Mesothelial cell of epicardium (in vitro differentiated cells): ENCODE measurements around the gene NOTCH1. TPM values are rescaled to one million over a fixed set of nuclear protein-coding genes. Genes with fewer than 3 reads are reported as not detected.

Experiments used
- DNase-seq, 2 experiments: peaks; one replicate each; pipeline ENCODE4 v3.0.0; 2021; ENCODE audit warnings: low spot score in 2 of 2; ENCODE audit not compliant: unreplicated experiment in 2 of 2
- H3K27ac Mint-ChIP-seq: 2 replicates; pipeline ENCODE4 v1.8.0; 2021; ENCODE audit warnings: mixed read lengths
- H3K27me3 Mint-ChIP-seq: 2 replicates; pipeline ENCODE4 v1.8.0; 2021; ENCODE audit warnings: low read depth, mixed read lengths
- H3K36me3 Mint-ChIP-seq: 2 replicates; pipeline ENCODE4 v1.8.0; 2021; ENCODE audit warnings: mixed read lengths
- H3K4me1 Mint-ChIP-seq: 2 replicates; pipeline ENCODE4 v1.8.0; 2021; ENCODE audit warnings: mixed read lengths
- H3K4me3 Mint-ChIP-seq: 2 replicates; pipeline ENCODE4 v1.8.0; 2021; ENCODE audit warnings: mild to moderate bottlenecking, moderate library complexity, mixed read lengths
- H3K9me3 Mint-ChIP-seq: 2 replicates; pipeline ENCODE4 v1.8.0; 2021; ENCODE audit warnings: mixed read lengths
- microRNA-seq: library from miRNA; unstranded; fragments of <30 nt; microRNA quantifications from one replicate; pipeline ENCODE4 v1.2.0, GENCODE V29; 2021; ENCODE audit warnings: inconsistent platforms, mixed read lengths
- total RNA-seq: library from RNA; stranded (reverse); gene quantifications from 3 replicates; pipeline ENCODE4 v1.2.1, GENCODE V29; 2021
- TF ChIP-seq, protein P1 (sequence below): fragments of 200-600 bp; sonication (generic); IDR thresholded peaks from one replicate; pipeline ENCODE4 v1.5.0; 2021; ENCODE audit warnings: antibody characterized with exemption; ENCODE audit not compliant: unreplicated experiment

The NOTCH1 gene
- total RNA-seq, 1 donor from 2014 or later: 107 TPM

DNA sequence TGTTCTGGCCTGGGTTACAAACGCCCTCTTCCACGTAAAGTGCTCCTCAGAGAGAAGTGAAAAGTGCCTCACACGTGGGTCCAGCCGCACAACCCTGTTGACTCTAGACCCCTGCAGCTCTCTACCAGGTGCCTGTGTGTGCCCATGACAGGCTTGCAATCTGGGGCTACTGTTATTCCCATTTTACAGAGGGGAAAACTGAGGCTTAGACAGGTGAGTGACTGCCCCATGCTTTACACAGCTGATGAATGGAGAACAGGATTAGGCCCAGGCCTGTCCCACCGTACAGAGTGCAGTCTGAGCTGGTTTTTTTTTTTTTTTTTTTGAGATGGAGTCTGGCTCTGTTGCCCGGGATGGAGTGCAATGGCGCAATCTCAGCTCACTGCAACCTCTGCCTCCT lies 100.0 kb downstream of the NOTCH1 start:
- Mint-ChIP-seq H3K4me1 (no peaks in the 10 kb centered on the region), H3K27ac (no peak overlapping the region), H3K27me3 (no peaks in the 10 kb centered on the region), H3K36me3 (peaks cover 35% of the 10 kb centered on the region), H3K4me3 (no peak overlapping the region), H3K9me3 (no peaks in the 10 kb centered on the region)
- TF ChIP-seq, protein P1, sequence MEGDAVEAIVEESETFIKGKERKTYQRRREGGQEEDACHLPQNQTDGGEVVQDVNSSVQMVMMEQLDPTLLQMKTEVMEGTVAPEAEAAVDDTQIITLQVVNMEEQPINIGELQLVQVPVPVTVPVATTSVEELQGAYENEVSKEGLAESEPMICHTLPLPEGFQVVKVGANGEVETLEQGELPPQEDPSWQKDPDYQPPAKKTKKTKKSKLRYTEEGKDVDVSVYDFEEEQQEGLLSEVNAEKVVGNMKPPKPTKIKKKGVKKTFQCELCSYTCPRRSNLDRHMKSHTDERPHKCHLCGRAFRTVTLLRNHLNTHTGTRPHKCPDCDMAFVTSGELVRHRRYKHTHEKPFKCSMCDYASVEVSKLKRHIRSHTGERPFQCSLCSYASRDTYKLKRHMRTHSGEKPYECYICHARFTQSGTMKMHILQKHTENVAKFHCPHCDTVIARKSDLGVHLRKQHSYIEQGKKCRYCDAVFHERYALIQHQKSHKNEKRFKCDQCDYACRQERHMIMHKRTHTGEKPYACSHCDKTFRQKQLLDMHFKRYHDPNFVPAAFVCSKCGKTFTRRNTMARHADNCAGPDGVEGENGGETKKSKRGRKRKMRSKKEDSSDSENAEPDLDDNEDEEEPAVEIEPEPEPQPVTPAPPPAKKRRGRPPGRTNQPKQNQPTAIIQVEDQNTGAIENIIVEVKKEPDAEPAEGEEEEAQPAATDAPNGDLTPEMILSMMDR: no peak
- DNase-seq: no peak

Small RNA genes within 50 kb of the gene (microRNA-seq; reads per million reads assigned to microRNA genes)
- 0.88 reads per million for gene MIR4673
- gene MIR4674: not detected

Other genes with a start within 250 kb of the NOTCH1 start
- gene CCDC187, start 242.0 kb downstream of the NOTCH1 start, total RNA-seq: 0.42 to 0.54 TPM (median 0.47 TPM) in 3 replicates
- 98.6 to 103 TPM (median 102 TPM) in 3 replicates for gene GPSM1, start 218.5 kb downstream of the NOTCH1 start, total RNA-seq
- 11.8 to 14.7 TPM (median 13.0 TPM) in 3 replicates for gene DNLZ, start 182.3 kb downstream of the NOTCH1 start, total RNA-seq
- 3.6 to 4.9 TPM (median 4.0 TPM) in 3 replicates for gene CARD9, start 172.4 kb downstream of the NOTCH1 start, total RNA-seq
- gene SNAPC4, start 145.9 kb downstream of the NOTCH1 start, total RNA-seq: 18.2 to 19.3 TPM (median 18.2 TPM) in 3 replicates
- gene ENTR1, start 135.4 kb downstream of the NOTCH1 start, total RNA-seq: 67.3 to 72.1 TPM (median 71.9 TPM) in 3 replicates
- 72.2 to 74.6 TPM (median 72.7 TPM) in 3 replicates for gene PMPCA, start 135.4 kb downstream of the NOTCH1 start, total RNA-seq
- gene INPP5E, start 106.2 kb downstream of the NOTCH1 start, total RNA-seq: 22.1 to 24.6 TPM (median 23.3 TPM) in 3 replicates
- 89.9 to 92.2 TPM (median 90.2 TPM) in 3 replicates for gene SEC16A, start 63.0 kb downstream of the NOTCH1 start, total RNA-seq
- 35.6 to 39.3 TPM (median 38.2 TPM) in 3 replicates for gene EGFL7, start 116.9 kb upstream of the NOTCH1 start, total RNA-seq
- 32.8 to 36.1 TPM (median 34.9 TPM) in 3 replicates for gene AGPAT2, start 141.4 kb upstream of the NOTCH1 start, total RNA-seq
- 56.2 to 60.5 TPM (median 58.1 TPM) in 3 replicates for gene DIPK1B, start 166.5 kb upstream of the NOTCH1 start, total RNA-seq
- 0.20 to 0.51 TPM (median 0.29 TPM) in 3 replicates for gene LCN10, start 196.9 kb upstream of the NOTCH1 start, total RNA-seq
- not detected in 3 replicates for gene LCN6, start 202.5 kb upstream of the NOTCH1 start, total RNA-seq
- gene LCN8, start 212.2 kb upstream of the NOTCH1 start, total RNA-seq: not detected in 3 replicates
- gene LCN15, start 218.5 kb upstream of the NOTCH1 start, total RNA-seq: 1.3 to 3.5 TPM (median 1.9 TPM) in 3 replicates
- gene TMEM141, start 245.3 kb upstream of the NOTCH1 start, total RNA-seq: 70.4 to 72.4 TPM (median 71.7 TPM) in 3 replicates